Activated CD8-positive, alpha-beta memory T cell treated with anti-CD3 and anti-CD28 coated beads for 36 hours (primary cell): ENCODE results near the gene PTGDR2. TPM values are rescaled to one million over a fixed set of nuclear protein-coding genes. Genes with fewer than 3 reads are reported as not detected.

Experiments used
- total RNA-seq, 2 experiments: library from RNA; stranded (reverse); gene quantifications; one replicate each; pipeline ENCODE4 v1.2.3, GENCODE V29; 2021

PTGDR2 gene
- total RNA-seq, 2 experiments from 2014 or later: 0.15 to 0.19 TPM

Other genes with a start within 250 kb of the PTGDR2 start
- gene MS4A8, start 156.3 kb downstream of the PTGDR2 start, total RNA-seq: not detected
- gene MS4A18, start 131.2 kb downstream of the PTGDR2 start, total RNA-seq: not detected
- not detected for gene MS4A15, start 99.1 kb downstream of the PTGDR2 start, total RNA-seq
- gene MS4A10, start 70.6 kb downstream of the PTGDR2 start, total RNA-seq: not detected
- 100 to 1,000 TPM; 107 to 110 TPM for gene CCDC86, start 13.8 kb downstream of the PTGDR2 start, total RNA-seq
- not detected for gene ZP1, start 11.6 kb upstream of the PTGDR2 start, total RNA-seq
- gene PRPF19, start 50.6 kb upstream of the PTGDR2 start, total RNA-seq: 100 to 1,000 TPM; 199 to 204 TPM
- gene TMEM109, start 58.2 kb upstream of the PTGDR2 start, total RNA-seq: 100 to 1,000 TPM; 145 to 154 TPM
- 1 to 10 TPM in 1 of 2 experiments, under 1 TPM in 1; 0.99 to 1.1 TPM for gene TMEM132A, start 68.5 kb upstream of the PTGDR2 start, total RNA-seq
- 1 to 10 TPM in 1 of 2 experiments, under 1 TPM in 1; 0.95 to 2.3 TPM for gene SLC15A3, start 96.2 kb upstream of the PTGDR2 start, total RNA-seq
- gene CD6, start 115.7 kb upstream of the PTGDR2 start, total RNA-seq: 100 to 1,000 TPM; 209 to 212 TPM
- gene CD5, start 246.5 kb upstream of the PTGDR2 start, total RNA-seq: 100 to 1,000 TPM; 136 to 150 TPM